Dendritic cell treated with granulocyte-macrophage colony-stimulating factor and Interleukin-4, amounts not matched to agents 40 ng/mL and 50 ng/mL, for 4 days (primary cell): Measurements from ENCODE around the gene ENOX2.

ENCODE experiments used
- H3K27ac Mint-ChIP-seq: one replicate; pipeline ENCODE4 v1.8.0; 2022; ENCODE audit warnings: mild to moderate bottlenecking, mixed read lengths
- H3K27me3 Mint-ChIP-seq: one replicate; pipeline ENCODE4 v1.8.0; 2022; ENCODE audit warnings: mild to moderate bottlenecking, mixed read lengths
- H3K36me3 Mint-ChIP-seq: one replicate; pipeline ENCODE4 v1.8.0; 2022; ENCODE audit warnings: low read depth, mixed read lengths
- H3K4me1 Mint-ChIP-seq: one replicate; pipeline ENCODE4 v1.8.0; 2022; ENCODE audit warnings: low read depth, mixed read lengths
- H3K4me3 Mint-ChIP-seq: one replicate; pipeline ENCODE4 v1.8.0; 2022; ENCODE audit warnings: mild to moderate bottlenecking, moderate library complexity, mixed read lengths
- H3K9me3 Mint-ChIP-seq: one replicate; pipeline ENCODE4 v1.8.0; 2022; ENCODE audit warnings: mixed read lengths
- intact Hi-C: fragments of 100-400 bp; cut with micrococcal nuclease; formaldehyde crosslinking; loops from one replicate; pipeline ENCODE4 v1.15.0; 2022

ENOX2 gene

GRCh38 chrX:130786030-130786429 is 117.0 kb downstream of the ENOX2 start:
- H3K36me3 Mint-ChIP-seq: peaks cover 7% of the 10 kb centered on the region
- no peaks in the 10 kb centered on the region for H3K9me3 Mint-ChIP-seq
- no peaks in the 10 kb centered on the region for H3K27me3 Mint-ChIP-seq
- no peaks in the 10 kb centered on the region for H3K4me1 Mint-ChIP-seq
- no peak overlapping the region for H3K4me3 Mint-ChIP-seq
- H3K27ac Mint-ChIP-seq: no peak overlapping the region
- intact Hi-C loops: no loop called here

DNA sequence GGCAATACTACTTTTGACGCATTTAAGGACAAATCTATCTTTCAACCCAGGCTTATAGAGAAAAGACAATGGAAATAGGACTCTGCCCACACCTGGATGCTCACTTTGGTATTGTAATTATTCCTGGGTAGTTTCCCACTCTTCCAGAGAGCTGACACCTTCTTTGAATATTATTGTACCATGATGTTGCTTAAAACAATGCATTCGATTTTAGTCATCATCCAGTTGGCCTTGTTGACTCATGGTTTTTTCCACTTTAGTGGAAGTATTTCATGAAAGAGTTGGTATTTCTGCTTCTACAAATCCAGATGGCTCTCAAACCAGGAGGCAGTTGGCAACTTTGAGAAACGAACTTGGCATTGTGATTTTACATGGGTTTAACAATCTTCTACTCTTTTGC is 124.2 kb downstream of the ENOX2 start:
- peaks cover 7% of the 10 kb centered on the region for H3K36me3 Mint-ChIP-seq
- no peak overlapping the region for H3K27ac Mint-ChIP-seq
- no peaks in the 10 kb centered on the region for H3K4me1 Mint-ChIP-seq
- H3K27me3 Mint-ChIP-seq: no peaks in the 10 kb centered on the region
- intact Hi-C loops: no loop called here
- no peak overlapping the region for H3K4me3 Mint-ChIP-seq
- H3K9me3 Mint-ChIP-seq: no peaks in the 10 kb centered on the region

DNA sequence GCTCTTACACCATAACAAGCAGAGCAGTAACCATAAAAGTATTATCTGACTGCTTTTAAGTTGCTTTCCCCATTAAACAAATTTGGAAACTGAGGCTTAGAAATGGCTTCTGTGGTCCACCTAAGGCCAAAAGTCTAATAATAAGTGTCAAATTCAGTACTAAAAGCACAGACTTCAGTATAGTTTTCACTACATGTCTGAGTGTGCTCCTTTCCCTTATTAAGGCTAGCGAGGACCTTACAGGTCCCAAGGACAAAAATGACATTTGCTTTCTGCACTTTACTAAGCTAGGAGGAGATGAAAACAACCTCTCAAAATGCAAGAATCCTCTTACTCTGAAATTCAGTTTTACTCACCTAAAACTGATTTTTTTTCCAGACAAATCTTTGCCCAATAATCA is 127.2 kb downstream of the ENOX2 start:
- no peaks in the 10 kb centered on the region for H3K27me3 Mint-ChIP-seq
- H3K4me3 Mint-ChIP-seq: no peak overlapping the region
- H3K9me3 Mint-ChIP-seq: no peaks in the 10 kb centered on the region
- H3K27ac Mint-ChIP-seq: no peak overlapping the region
- H3K4me1 Mint-ChIP-seq: no peaks in the 10 kb centered on the region
- intact Hi-C loops: no loop called here
- H3K36me3 Mint-ChIP-seq: no peaks in the 10 kb centered on the region

DNA sequence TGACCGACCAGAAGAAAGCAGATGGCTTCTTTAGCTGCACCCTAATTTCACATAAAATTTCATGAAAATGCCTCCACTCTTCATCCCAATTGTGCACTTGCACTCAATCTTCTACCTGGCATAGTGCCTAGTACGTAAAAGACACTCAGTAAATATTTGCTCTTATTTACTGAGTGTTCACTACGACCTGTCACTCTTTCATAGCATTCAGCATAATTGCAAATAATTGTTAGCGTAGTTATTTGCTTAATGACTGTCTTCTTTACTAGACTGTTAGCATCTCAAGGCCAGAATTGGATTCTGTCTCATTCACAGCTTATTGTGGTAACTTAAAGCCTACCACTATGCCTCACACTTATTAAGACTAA is 130.2 kb downstream of the ENOX2 start:
- Mint-ChIP-seq H3K4me1 (no peaks in the 10 kb centered on the region), H3K27me3 (no peaks in the 10 kb centered on the region), H3K4me3 (no peak overlapping the region), H3K9me3 (no peaks in the 10 kb centered on the region), H3K27ac (no peak overlapping the region), H3K36me3 (peaks cover 1% of the 10 kb centered on the region)
- intact Hi-C loops: no loop called here

DNA sequence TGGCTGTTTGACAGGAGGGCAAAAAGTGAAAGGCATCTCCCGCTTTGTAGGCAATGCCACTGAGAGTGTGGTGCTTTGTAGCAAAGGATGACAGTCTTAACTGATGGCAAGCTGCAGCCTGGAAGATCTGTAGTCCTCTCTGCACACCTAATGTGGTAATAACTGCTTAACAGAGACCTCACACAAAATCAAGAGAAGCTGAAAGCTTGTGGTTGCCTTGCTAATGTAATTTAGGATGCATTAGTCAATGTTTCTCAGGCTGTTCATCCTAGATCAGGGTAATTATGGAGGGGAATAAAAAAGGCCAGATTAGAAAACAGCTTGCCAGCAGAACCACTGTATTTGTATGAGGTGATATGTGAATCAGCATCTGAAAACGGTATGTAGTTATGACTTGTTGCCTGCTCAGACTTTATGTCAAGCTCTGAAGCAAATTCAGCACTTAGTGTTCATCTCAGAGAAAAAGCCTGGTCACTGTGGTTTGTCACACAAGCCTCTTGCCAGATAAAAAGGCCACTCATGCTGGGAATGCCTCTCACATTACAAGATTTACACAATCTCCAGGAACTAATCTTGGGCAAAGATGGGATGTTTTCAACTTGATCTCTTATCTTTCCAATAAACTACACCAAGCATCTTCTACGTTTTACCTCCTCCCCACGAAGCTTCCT is 130.8 kb downstream of the ENOX2 start:
- Mint-ChIP-seq H3K9me3 (no peaks in the 10 kb centered on the region), H3K4me3 (no peak overlapping the region), H3K27ac (no peak overlapping the region), H3K4me1 (no peaks in the 10 kb centered on the region), H3K27me3 (no peaks in the 10 kb centered on the region), H3K36me3 (peaks cover 5% of the 10 kb centered on the region)
- intact Hi-C loops: no loop called here

DNA sequence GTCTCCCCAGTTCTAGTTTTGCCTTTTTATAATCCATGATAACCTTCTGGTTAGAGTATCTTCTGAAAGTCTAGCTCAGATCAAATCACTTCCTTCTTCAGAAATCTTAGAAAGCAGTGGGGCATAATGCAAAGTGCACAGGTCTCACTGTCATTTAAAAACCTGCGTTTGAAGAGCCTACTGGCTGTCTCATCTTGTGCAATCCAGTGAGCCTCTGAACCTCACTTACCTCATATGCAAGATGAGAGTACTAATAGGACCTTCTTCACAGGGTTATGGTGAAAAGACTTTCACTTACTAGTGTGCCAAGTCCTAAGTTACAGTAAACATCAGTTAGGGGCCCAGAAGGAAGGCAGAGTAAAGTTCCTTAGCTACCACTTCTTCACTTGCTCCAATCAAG is 131.4 kb downstream of the ENOX2 start:
- Mint-ChIP-seq H3K36me3 (peaks cover 5% of the 10 kb centered on the region), H3K27me3 (no peaks in the 10 kb centered on the region), H3K4me3 (no peak overlapping the region), H3K4me1 (no peaks in the 10 kb centered on the region), H3K9me3 (no peaks in the 10 kb centered on the region), H3K27ac (no peak overlapping the region)
- intact Hi-C loops: no loop called here

DNA sequence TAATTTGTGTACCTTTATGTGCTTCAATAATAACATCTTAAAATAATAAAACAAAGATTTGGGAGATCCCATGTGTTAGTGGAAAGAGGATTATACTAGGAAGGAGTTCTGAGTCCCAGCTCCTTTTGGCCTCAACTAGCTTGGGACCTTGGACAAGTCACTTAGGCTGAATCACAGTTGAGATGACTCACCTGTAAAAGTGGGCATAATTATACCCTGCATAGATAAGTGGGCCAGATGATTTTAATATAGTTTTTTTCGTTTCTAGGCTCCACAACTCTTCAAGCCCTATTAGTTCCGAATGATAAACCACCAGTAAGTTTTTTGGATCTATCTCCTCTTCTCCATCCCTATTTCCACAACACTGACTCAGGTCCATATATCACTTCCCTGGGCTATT is 131.8 kb downstream of the ENOX2 start:
- Mint-ChIP-seq H3K27ac (no peak overlapping the region), H3K36me3 (peaks cover 5% of the 10 kb centered on the region), H3K9me3 (no peaks in the 10 kb centered on the region), H3K4me3 (no peak overlapping the region), H3K4me1 (no peaks in the 10 kb centered on the region), H3K27me3 (no peaks in the 10 kb centered on the region)
- intact Hi-C loops: no loop called here

GRCh38 chrX:130770615-130771014 is 132.4 kb downstream of the ENOX2 start:
- no peaks in the 10 kb centered on the region for H3K9me3 Mint-ChIP-seq
- H3K27me3 Mint-ChIP-seq: no peaks in the 10 kb centered on the region
- H3K4me1 Mint-ChIP-seq: no peaks in the 10 kb centered on the region
- H3K27ac Mint-ChIP-seq: no peak overlapping the region
- intact Hi-C loops: no loop called here
- H3K4me3 Mint-ChIP-seq: no peak overlapping the region
- H3K36me3 Mint-ChIP-seq: peaks cover 5% of the 10 kb centered on the region

- H3K27me3 Mint-ChIP-seq: no peaks in the 10 kb centered on the region
- H3K4me3 Mint-ChIP-seq: no peak overlapping the region
- H3K9me3 Mint-ChIP-seq: no peaks in the 10 kb centered on the region
- peaks cover 5% of the 10 kb centered on the region for H3K36me3 Mint-ChIP-seq
- H3K27ac Mint-ChIP-seq: no peak overlapping the region
- no peaks in the 10 kb centered on the region for H3K4me1 Mint-ChIP-seq
- intact Hi-C loops: no loop called here
Measured at GRCh38 chrX:130769835-130770234, 133.2 kb downstream of the ENOX2 start.

DNA sequence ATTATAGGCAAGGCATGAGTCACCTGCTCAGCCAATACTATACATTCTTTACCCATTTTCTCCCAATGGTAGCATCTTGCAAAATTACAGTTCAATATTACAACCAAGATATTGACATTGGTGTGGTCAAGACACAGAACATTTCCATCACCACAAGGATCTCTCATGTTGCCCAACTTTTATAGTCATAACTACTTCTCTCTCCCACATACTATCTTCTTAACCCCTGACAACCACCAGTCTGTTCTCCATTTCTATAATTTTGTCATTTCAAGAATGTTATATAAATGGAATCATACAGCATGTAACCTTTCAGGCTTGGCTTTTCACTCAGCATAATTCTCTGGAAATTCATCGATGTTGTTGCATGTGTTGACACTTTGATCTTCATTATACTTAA is 144.9 kb downstream of the ENOX2 start:
- no peaks in the 10 kb centered on the region for H3K9me3 Mint-ChIP-seq
- H3K4me1 Mint-ChIP-seq: no peaks in the 10 kb centered on the region
- intact Hi-C loops: no loop called here
- no peaks in the 10 kb centered on the region for H3K27me3 Mint-ChIP-seq
- no peak overlapping the region for H3K4me3 Mint-ChIP-seq
- H3K36me3 Mint-ChIP-seq: no peaks in the 10 kb centered on the region
- H3K27ac Mint-ChIP-seq: no peak overlapping the region

DNA sequence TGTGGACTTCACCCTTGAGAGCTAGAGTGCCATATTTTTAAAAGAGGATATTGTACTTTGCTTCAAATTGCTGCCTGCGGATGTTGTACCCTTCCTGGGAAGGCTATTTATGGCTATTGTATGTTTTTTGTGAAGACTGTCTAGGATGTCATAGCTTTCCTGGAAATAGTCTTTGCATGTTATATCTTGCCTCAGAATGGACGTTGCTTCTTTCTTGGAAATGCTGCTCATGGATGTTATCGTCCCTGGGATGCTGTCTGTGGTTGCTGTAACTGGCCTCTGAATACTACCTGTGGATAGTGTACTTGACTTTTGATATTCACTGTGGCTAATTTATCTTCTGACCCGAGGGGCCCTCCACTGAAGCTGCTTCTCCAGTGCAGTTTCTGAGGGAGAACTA is 146.8 kb downstream of the ENOX2 start:
- Mint-ChIP-seq H3K36me3 (no peaks in the 10 kb centered on the region), H3K4me1 (no peaks in the 10 kb centered on the region), H3K9me3 (no peaks in the 10 kb centered on the region), H3K4me3 (no peak overlapping the region), H3K27ac (no peak overlapping the region), H3K27me3 (no peaks in the 10 kb centered on the region)
- intact Hi-C loops: no loop called here

GRCh38 chrX:130754353-130754752 is 148.7 kb downstream of the ENOX2 start:
- Mint-ChIP-seq H3K36me3 (no peaks in the 10 kb centered on the region), H3K27ac (no peak overlapping the region), H3K27me3 (no peaks in the 10 kb centered on the region), H3K4me1 (no peaks in the 10 kb centered on the region), H3K9me3 (no peaks in the 10 kb centered on the region), H3K4me3 (no peak overlapping the region)
- intact Hi-C loops: no loop called here

DNA sequence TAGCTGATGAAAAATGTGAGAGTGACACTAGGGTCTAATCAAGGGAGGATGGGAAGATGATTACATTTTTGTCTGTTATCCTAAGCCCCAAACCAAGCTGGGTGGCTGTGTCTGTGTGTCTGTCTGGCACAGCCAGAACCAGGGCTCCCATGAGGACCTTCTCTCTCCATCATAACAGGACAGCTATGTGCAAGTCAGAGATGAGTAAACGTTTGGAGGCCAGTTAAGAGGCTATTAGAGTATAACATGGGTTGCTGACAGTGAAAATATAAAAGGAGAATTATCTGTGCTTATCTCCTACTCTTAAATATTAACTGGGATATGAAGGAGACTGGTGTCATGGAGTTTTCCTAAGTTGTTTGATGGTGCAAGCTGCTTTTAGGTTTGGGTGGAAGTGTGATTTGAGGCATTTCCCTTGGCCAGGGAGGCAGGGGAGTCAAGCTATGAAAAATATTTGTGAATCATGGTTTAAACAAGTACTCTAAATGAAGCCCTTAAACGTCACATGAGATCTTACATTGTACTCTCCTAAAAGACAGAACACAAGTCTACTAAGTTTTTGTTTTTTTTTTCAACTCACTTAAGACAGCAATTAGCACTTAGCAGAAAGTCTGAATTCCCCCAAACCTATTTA is 156.2 kb downstream of the ENOX2 start:
- H3K27me3 Mint-ChIP-seq: no peaks in the 10 kb centered on the region
- no peaks in the 10 kb centered on the region for H3K9me3 Mint-ChIP-seq
- H3K36me3 Mint-ChIP-seq: no peaks in the 10 kb centered on the region
- no peak overlapping the region for H3K4me3 Mint-ChIP-seq
- H3K27ac Mint-ChIP-seq: no peak overlapping the region
- no peaks in the 10 kb centered on the region for H3K4me1 Mint-ChIP-seq
- intact Hi-C loops: no loop called here

- Mint-ChIP-seq H3K27ac (no peak overlapping the region), H3K4me1 (no peaks in the 10 kb centered on the region), H3K27me3 (no peaks in the 10 kb centered on the region), H3K9me3 (no peaks in the 10 kb centered on the region), H3K36me3 (no peaks in the 10 kb centered on the region), H3K4me3 (no peak overlapping the region)
- intact Hi-C loops: no loop called here
Measured at GRCh38 chrX:130746077-130746476, 156.9 kb downstream of the ENOX2 start.

DNA sequence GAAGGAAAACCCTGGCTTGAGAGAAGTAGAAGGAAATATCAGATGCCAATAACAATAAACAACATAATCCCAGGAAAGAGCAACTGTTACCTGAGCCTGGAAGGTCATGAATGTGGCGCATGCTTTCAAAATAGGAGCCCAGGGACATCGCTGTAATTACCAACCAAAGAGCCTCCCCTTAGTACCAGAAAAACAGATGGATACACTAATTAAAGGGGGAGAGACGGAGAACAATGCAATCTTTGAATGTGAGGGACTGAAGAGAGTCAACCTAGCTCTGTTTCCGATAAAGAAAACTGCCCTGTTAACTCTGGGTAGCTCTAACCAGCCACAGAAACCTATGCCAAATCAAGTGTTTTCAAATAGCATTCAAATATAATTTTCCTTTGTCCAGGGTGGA is 161.4 kb downstream of the ENOX2 start:
- H3K4me3 Mint-ChIP-seq: no peak overlapping the region
- H3K4me1 Mint-ChIP-seq: no peaks in the 10 kb centered on the region
- no peaks in the 10 kb centered on the region for H3K36me3 Mint-ChIP-seq
- H3K27me3 Mint-ChIP-seq: no peaks in the 10 kb centered on the region
- H3K9me3 Mint-ChIP-seq: no peaks in the 10 kb centered on the region
- H3K27ac Mint-ChIP-seq: no peak overlapping the region
- intact Hi-C loops: no loop called here
